Mesothelial cell of epicardium (in vitro differentiated cells): ENCODE measurements around the gene ELOVL2. TPM values are rescaled to one million over a fixed set of nuclear protein-coding genes. Genes with fewer than 3 reads are reported as not detected.

ENCODE experiments used
- DNase-seq, 2 experiments: peaks; one replicate each; pipeline ENCODE4 v3.0.0; 2021; ENCODE audit warnings: low spot score in 2 of 2; ENCODE audit not compliant: unreplicated experiment in 2 of 2
- H3K27ac Mint-ChIP-seq: 2 replicates; pipeline ENCODE4 v1.8.0; 2021; ENCODE audit warnings: mixed read lengths
- H3K27me3 Mint-ChIP-seq: 2 replicates; pipeline ENCODE4 v1.8.0; 2021; ENCODE audit warnings: low read depth, mixed read lengths
- H3K36me3 Mint-ChIP-seq: 2 replicates; pipeline ENCODE4 v1.8.0; 2021; ENCODE audit warnings: mixed read lengths
- H3K4me1 Mint-ChIP-seq: 2 replicates; pipeline ENCODE4 v1.8.0; 2021; ENCODE audit warnings: mixed read lengths
- H3K4me3 Mint-ChIP-seq: 2 replicates; pipeline ENCODE4 v1.8.0; 2021; ENCODE audit warnings: mild to moderate bottlenecking, moderate library complexity, mixed read lengths
- H3K9me3 Mint-ChIP-seq: 2 replicates; pipeline ENCODE4 v1.8.0; 2021; ENCODE audit warnings: mixed read lengths
- CTCF ChIP-seq: fragments of 200-600 bp; sonication (generic); IDR thresholded peaks from one replicate; pipeline ENCODE4 v1.5.0; 2021; ENCODE audit warnings: antibody characterized with exemption; ENCODE audit not compliant: unreplicated experiment
- total RNA-seq: library from RNA; stranded (reverse); gene quantifications from 3 replicates; pipeline ENCODE4 v1.2.1, GENCODE V29; 2021

ELOVL2 gene
- total RNA-seq, 1 donor from 2014 or later = 1.6 TPM

GRCh38 chr6:11076540-11076939 is 32.4 kb upstream of the ELOVL2 start:
- peak overlapping the region; percentile 22 for H3K27ac Mint-ChIP-seq
- H3K27me3 Mint-ChIP-seq = no peaks in the 10 kb centered on the region
- H3K36me3 Mint-ChIP-seq = no peaks in the 10 kb centered on the region
- no peaks in the 10 kb centered on the region for H3K9me3 Mint-ChIP-seq
- H3K4me3 Mint-ChIP-seq = no peak overlapping the region
- no peak for DNase-seq
- peaks cover 15% of the 10 kb centered on the region for H3K4me1 Mint-ChIP-seq
- no peak for TF ChIP-seq CTCF

GRCh38 chr6:11072101-11072500 is 28.0 kb upstream of the ELOVL2 start:
- Mint-ChIP-seq H3K27me3 (no peaks in the 10 kb centered on the region), H3K9me3 (no peaks in the 10 kb centered on the region), H3K4me3 (no peak overlapping the region), H3K4me1 (peaks cover 24% of the 10 kb centered on the region), H3K36me3 (no peaks in the 10 kb centered on the region), H3K27ac (no peak overlapping the region)
- no peak for DNase-seq
- no peak for TF ChIP-seq CTCF

- no peak for TF ChIP-seq CTCF
- Mint-ChIP-seq H3K4me1 (peaks cover 15% of the 10 kb centered on the region), H3K27me3 (no peaks in the 10 kb centered on the region), H3K4me3 (no peak overlapping the region), H3K27ac (no peak overlapping the region), H3K36me3 (no peaks in the 10 kb centered on the region), H3K9me3 (no peaks in the 10 kb centered on the region)
- no peak for DNase-seq
These were observed 25.7 kb upstream of the ELOVL2 start for GRCh38 chr6:11069760-11070159.

- Mint-ChIP-seq H3K27ac (no peak overlapping the region), H3K4me1 (peaks cover 15% of the 10 kb centered on the region), H3K27me3 (no peaks in the 10 kb centered on the region), H3K9me3 (no peaks in the 10 kb centered on the region), H3K36me3 (no peaks in the 10 kb centered on the region), H3K4me3 (no peak overlapping the region)
- no peak for DNase-seq
- TF ChIP-seq CTCF = no peak
These were observed 23.2 kb upstream of the ELOVL2 start for GRCh38 chr6:11067348-11067747.

- TF ChIP-seq CTCF = no peak
These were observed 22.6 kb upstream of the ELOVL2 start for GRCh38 chr6:11066505-11067347.

More at GRCh38 chr6:11066505-11067347, 22.6 kb upstream of the ELOVL2 start:
- H3K4me1 Mint-ChIP-seq = peaks cover 13% of the 10 kb centered on the region
- H3K27me3 Mint-ChIP-seq = no peaks in the 10 kb centered on the region
- H3K36me3 Mint-ChIP-seq = no peaks in the 10 kb centered on the region
- no peak overlapping the region for H3K4me3 Mint-ChIP-seq
- no peaks in the 10 kb centered on the region for H3K9me3 Mint-ChIP-seq
- no peak overlapping the region for H3K27ac Mint-ChIP-seq
- no peak for DNase-seq
